Liver (tissue), 9 donors: Measurements from ENCODE around the gene CD200R1L. TPM values are rescaled to one million over a fixed set of nuclear protein-coding genes. Genes with fewer than 3 reads are reported as not detected.

ENCODE experiments used
- DNase-seq: peaks from one replicate; pipeline ENCODE4 v3.0.0-alpha.2; 2017; ENCODE audit warnings: low spot score
- H3K27ac ChIP-seq, 2 donors: one replicate each; pipeline ENCODE4 v1.7.0; 2013; ENCODE audit warnings: inconsistent platforms in 2 of 2, low read length in 2 of 2, control low read depth in 1 of 2, low read depth in 1 of 2, mild to moderate bottlenecking in 1 of 2
- H3K27me3 ChIP-seq, 4 donors: one replicate each; pipeline versions ENCODE4 v1.6.1 to v1.7.0; 2013; ENCODE audit warnings: low read length in 3 of 4, inconsistent platforms in 1 of 4, mild to moderate bottlenecking in 1 of 4, moderate library complexity in 1 of 4; ENCODE audit not compliant: control insufficient read depth in 4 of 4, insufficient read depth in 4 of 4
- H3K36me3 ChIP-seq, 4 donors: one replicate each; pipeline versions ENCODE4 v1.6.1 to v1.7.0; 2013; ENCODE audit warnings: low read length in 3 of 4, mild to moderate bottlenecking in 3 of 4, low read depth in 1 of 4, moderate library complexity in 1 of 4; ENCODE audit not compliant: control insufficient read depth in 4 of 4, insufficient read depth in 3 of 4
- H3K4me1 ChIP-seq, 4 donors: one replicate each; pipeline versions ENCODE4 v1.6.1 to v1.7.0; 2013; ENCODE audit warnings: low read length in 3 of 4, mild to moderate bottlenecking in 3 of 4, moderate library complexity in 1 of 4; ENCODE audit not compliant: control insufficient read depth in 4 of 4, insufficient read depth in 4 of 4
- H3K4me3 ChIP-seq, 3 donors: one replicate each; pipeline versions ENCODE4 v1.6.1 to v1.7.0; 2013; ENCODE audit warnings: low read length in 3 of 3, control low read depth in 1 of 3, low read depth in 1 of 3, mild to moderate bottlenecking in 1 of 3
- H3K9ac ChIP-seq, 2 donors: one replicate each; pipeline ENCODE4 v1.7.0; 2013; ENCODE audit warnings: low read length in 2 of 2, mild to moderate bottlenecking in 2 of 2, moderate library complexity in 2 of 2, control low read depth in 1 of 2, low read depth in 1 of 2
- H3K9me3 ChIP-seq, 4 donors: one replicate each; pipeline versions ENCODE4 v1.6.1 to v1.7.0; 2013; ENCODE audit warnings: low read length in 3 of 4; ENCODE audit not compliant: control insufficient read depth in 4 of 4
- FOXA1 ChIP-seq: IDR thresholded peaks from 2 replicates; pipeline ENCODE4 v1.6.1; 2016; ENCODE audit warnings: antibody characterized with exemption
- FOXA2 ChIP-seq: IDR thresholded peaks from 2 replicates; pipeline ENCODE4 v1.6.1; 2016; ENCODE audit warnings: antibody characterized with exemption
- GABPA ChIP-seq, 2 donors: IDR thresholded peaks in 1 of 2; conservative IDR thresholded peaks in 1 of 2; 2 replicates each; pipeline ENCODE4 v1.6.1; 2016; ENCODE audit warnings: antibody characterized with exemption in 2 of 2, mild to moderate bottlenecking in 1 of 2, moderate library complexity in 1 of 2
- HNF4A ChIP-seq, 2 donors: conservative IDR thresholded peaks; 2 replicates each; pipeline ENCODE4 v1.6.1; 2016; ENCODE audit warnings: antibody characterized with exemption in 2 of 2, mild to moderate bottlenecking in 2 of 2
- HNF4G ChIP-seq: IDR thresholded peaks from 2 replicates; pipeline ENCODE4 v1.6.1; 2016; ENCODE audit warnings: antibody characterized with exemption
- JUND ChIP-seq, 2 donors: IDR thresholded peaks; 2 replicates each; pipeline ENCODE4 v1.6.1; 2016; ENCODE audit warnings: antibody characterized with exemption in 2 of 2
- NR2F2 ChIP-seq: IDR thresholded peaks from 2 replicates; pipeline ENCODE4 v1.6.1; 2016; ENCODE audit warnings: antibody characterized with exemption
- RAD21 ChIP-seq, 2 donors: IDR thresholded peaks; 2 replicates each; pipeline ENCODE4 v1.6.1; 2016; ENCODE audit warnings: antibody characterized with exemption in 2 of 2, mild to moderate bottlenecking in 2 of 2
- SP1 ChIP-seq: IDR thresholded peaks from 2 replicates; pipeline ENCODE4 v1.6.1; 2018; ENCODE audit warnings: antibody characterized with exemption, mild to moderate bottlenecking
- WGBS: extraction: QIAGEN DNeasy Blood & Tissue Kit; methylation state at CpG from one replicate; pipeline ENCODE4 v1.1.7; 2013; 5-methylcytosine and 5-hydroxymethylcytosine counted together
- polyA plus RNA-seq, 2 donors: library from polyadenylated mRNA; stranded (reverse) in 1 of 2; unstranded in 1 of 2; fragments of 200-250 nt in 1 of 2; fragments of >200 nt in 1 of 2; fragmentation: Nextera tagmentation in 1 of 2; extraction: Ambion mirVana in 1 of 2; gene quantifications; one replicate each; pipeline versions ENCODE4 v1.2.1 to v1.2.3, GENCODE V29; 2013 to 2015
- total RNA-seq, 2 donors: library from RNA; depleted of rRNA; stranded (reverse); fragments of >200 nt; gene quantifications; one replicate each; pipeline ENCODE4 v1.2.3, GENCODE V29; 2014
- TF ChIP-seq, protein P1 (sequence below): IDR thresholded peaks from 2 replicates; pipeline ENCODE4 v1.6.1; 2016; ENCODE audit warnings: antibody characterized with exemption
- TF ChIP-seq, protein P2 (sequence below): IDR thresholded peaks from 2 replicates; pipeline ENCODE4 v1.6.1; 2016; ENCODE audit warnings: antibody characterized with exemption, mild to moderate bottlenecking
- donor health status: healthy.
- donor health status: healthy.
- donor health status: healthy.
- donor health status: healthy.
- donor health status: healthy.

The CD200R1L gene
- total and polyA plus RNA-seq, 4 donors, result not detected

DNA sequence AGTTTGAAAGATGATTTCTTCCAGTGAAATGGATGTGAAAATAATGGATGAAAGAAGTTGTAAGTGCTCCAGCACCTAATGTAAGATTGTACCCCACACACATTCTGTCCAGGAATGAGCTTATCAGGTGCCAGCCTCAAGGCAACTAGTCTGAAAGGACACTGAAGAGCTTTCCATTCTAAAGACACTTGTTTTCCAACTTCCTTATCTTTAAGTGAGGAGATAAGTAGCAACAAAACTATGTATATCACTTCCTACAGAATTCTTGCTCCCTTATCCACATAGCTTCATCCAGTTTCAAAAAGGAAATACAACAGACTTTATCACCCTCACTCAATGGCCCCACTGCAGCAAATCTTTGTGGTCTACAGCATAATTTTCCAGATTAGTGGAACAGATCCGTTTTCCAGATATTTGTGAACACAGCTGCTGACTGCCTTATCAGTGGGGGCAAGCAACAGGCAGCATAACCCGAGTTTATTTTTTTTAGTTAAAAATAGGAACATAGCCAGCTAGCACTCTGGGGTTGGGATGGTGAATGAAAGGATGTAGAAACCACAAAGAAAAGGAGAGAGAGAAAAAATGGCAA, 60.6 kb downstream of the CD200R1L start:
- no peaks in the 10 kb centered on the region for H3K36me3 ChIP-seq
- H3K27me3 ChIP-seq, result no peaks in the 10 kb centered on the region
- no peak overlapping the region for H3K27ac ChIP-seq
- H3K9ac ChIP-seq, result no peak overlapping the region
- TF ChIP-seq HNF4G, result no peak
- TF ChIP-seq NR2F2, result peak; percentile 38
- TF ChIP-seq, protein P1, sequence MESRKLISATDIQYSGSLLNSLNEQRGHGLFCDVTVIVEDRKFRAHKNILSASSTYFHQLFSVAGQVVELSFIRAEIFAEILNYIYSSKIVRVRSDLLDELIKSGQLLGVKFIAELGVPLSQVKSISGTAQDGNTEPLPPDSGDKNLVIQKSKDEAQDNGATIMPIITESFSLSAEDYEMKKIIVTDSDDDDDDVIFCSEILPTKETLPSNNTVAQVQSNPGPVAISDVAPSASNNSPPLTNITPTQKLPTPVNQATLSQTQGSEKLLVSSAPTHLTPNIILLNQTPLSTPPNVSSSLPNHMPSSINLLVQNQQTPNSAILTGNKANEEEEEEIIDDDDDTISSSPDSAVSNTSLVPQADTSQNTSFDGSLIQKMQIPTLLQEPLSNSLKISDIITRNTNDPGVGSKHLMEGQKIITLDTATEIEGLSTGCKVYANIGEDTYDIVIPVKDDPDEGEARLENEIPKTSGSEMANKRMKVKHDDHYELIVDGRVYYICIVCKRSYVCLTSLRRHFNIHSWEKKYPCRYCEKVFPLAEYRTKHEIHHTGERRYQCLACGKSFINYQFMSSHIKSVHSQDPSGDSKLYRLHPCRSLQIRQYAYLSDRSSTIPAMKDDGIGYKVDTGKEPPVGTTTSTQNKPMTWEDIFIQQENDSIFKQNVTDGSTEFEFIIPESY, result no peak
- WGBS, result 4% methylated on average over 2 of the region's 2 CpGs
- peaks cover 0 to 6% (median 1%) of the 10 kb centered on the region in 4 donors for H3K9me3 ChIP-seq
- DNase-seq, result no peak
- H3K4me1 ChIP-seq, result no peaks in the 10 kb centered on the region
- H3K4me3 ChIP-seq, result no peak overlapping the region

DNA sequence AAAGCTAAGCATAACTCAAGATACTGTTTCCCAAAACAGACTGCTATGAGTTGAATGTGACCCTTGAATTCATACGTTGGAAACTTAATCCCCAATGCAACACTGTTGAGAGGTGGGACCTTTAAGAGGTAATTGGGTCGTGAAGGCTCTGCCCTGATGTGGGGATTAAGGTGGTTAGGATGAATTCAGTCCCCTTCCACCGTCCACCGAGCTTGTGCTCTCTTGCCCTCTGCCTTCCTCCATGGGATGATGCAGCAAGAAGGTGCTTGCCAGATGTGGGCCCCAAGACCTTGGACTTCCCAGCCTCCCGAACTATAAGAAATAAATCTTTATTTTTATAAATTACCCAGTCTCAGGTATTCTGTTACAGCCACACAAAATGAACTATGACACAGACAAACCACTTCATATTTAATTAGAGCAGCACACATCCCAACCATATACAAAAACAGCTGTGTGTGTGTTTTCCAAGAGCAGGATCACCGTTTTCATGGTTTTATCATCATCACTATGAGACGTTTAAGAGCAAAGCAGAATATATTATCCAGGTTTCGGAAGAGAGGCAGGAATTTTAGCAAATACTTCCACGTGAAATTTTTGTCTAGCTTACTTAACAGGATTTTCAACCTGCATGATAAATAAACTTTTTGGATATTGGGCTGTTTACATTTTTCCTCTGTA, 61.2 kb downstream of the CD200R1L start:
- DNase-seq, result no peak
- Histone ChIP-seq H3K9me3 (peaks cover 0 to 6% (median 1%) of the 10 kb centered on the region in 4 donors), H3K36me3 (no peaks in the 10 kb centered on the region), H3K27me3 (no peaks in the 10 kb centered on the region), H3K27ac (no peak overlapping the region), H3K4me3 (no peak overlapping the region), H3K9ac (no peak overlapping the region), H3K4me1 (no peaks in the 10 kb centered on the region)
- TF ChIP-seq HNF4A (conservative IDR thresholded peaks at IDR 0.05) (no peak), FOXA1 (no peak), SP1 (no peak), FOXA2 (no peak), RAD21 (IDR thresholded peaks at IDR 0.05) (no peak), NR2F2 (no peak), GABPA (IDR thresholded peaks at IDR 0.05 in 1 of 2, conservative IDR thresholded peaks at IDR 0.05 in 1 of 2) (no peak), JUND (IDR thresholded peaks at IDR 0.05) (no peak)
- TF ChIP-seq, protein P1, result no peak
- TF ChIP-seq, protein P2, sequence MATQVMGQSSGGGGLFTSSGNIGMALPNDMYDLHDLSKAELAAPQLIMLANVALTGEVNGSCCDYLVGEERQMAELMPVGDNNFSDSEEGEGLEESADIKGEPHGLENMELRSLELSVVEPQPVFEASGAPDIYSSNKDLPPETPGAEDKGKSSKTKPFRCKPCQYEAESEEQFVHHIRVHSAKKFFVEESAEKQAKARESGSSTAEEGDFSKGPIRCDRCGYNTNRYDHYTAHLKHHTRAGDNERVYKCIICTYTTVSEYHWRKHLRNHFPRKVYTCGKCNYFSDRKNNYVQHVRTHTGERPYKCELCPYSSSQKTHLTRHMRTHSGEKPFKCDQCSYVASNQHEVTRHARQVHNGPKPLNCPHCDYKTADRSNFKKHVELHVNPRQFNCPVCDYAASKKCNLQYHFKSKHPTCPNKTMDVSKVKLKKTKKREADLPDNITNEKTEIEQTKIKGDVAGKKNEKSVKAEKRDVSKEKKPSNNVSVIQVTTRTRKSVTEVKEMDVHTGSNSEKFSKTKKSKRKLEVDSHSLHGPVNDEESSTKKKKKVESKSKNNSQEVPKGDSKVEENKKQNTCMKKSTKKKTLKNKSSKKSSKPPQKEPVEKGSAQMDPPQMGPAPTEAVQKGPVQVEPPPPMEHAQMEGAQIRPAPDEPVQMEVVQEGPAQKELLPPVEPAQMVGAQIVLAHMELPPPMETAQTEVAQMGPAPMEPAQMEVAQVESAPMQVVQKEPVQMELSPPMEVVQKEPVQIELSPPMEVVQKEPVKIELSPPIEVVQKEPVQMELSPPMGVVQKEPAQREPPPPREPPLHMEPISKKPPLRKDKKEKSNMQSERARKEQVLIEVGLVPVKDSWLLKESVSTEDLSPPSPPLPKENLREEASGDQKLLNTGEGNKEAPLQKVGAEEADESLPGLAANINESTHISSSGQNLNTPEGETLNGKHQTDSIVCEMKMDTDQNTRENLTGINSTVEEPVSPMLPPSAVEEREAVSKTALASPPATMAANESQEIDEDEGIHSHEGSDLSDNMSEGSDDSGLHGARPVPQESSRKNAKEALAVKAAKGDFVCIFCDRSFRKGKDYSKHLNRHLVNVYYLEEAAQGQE, result no peak
- 50% methylated on average over 9 of the region's 9 CpGs for WGBS
